GM23248 (cell line): ENCODE measurements around the gene ERBB4.

Source experiments
- EZH2 ChIP-seq: fragments of 200-600 bp; sonication (generic); IDR thresholded peaks from 2 replicates; pipeline ENCODE4 v1.6.1; 2018; ENCODE audit warnings: antibody characterized with exemption, mild to moderate bottlenecking; ENCODE audit not compliant: insufficient read depth, poor library complexity, severe bottlenecking
- EZH2phosphoT487 ChIP-seq: fragments of 200-600 bp; sonication (generic); IDR thresholded peaks from 2 replicates; pipeline ENCODE4 v1.6.1; 2018; ENCODE audit warnings: antibody characterized with exemption, moderate library complexity, mild to moderate bottlenecking, low read depth; ENCODE audit not compliant: insufficient read depth

DNA sequence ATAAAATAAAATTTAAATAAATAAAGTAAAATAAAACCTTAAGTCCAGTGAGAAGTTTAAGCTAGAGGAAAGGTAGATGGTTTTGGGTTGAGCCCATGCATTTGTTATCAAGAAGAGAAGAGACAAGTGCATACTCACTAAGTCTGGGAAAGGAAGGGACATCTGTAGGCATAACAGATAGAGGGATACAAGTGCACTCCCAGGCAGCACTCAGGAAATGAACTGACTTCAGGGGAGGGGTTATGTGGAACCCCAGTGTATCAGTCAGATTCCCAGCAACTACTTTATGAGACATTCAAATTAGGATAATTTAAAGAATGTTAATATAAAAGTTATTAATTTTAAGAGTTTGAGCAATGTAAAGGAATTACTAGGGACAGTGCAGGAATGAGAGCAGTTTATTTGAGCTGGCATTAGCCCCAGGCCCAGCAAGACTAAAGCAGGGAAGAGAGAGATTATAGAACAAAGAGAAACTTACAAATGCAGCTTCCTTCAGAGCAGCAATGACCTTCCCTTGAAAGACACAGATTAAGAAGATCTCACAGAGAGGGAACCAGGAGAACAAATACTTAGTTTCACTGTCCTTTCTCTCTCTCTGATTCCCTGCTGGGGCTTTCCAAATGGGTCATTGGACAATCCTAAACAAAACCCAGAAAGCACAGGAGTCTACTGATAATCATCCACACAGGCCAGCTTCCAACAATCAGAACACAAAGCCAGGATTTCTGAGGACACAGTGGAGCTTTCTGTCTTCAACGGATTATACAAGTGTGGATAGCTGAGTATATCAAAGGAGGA, 109.7 kb downstream of the ERBB4 start:
- TF ChIP-seq EZH2 (no peak), EZH2phosphoT487 (no peak)
